ENCODE measurements around the gene C12orf57. TPM values are rescaled to one million over a fixed set of nuclear protein-coding genes. Genes with fewer than 3 reads are reported as not detected.

The C12orf57 gene
- total and polyA plus RNA-seq, 9 of the 15 experiments (the other 6 are each of a cell fraction or from before 2014, with no cell fraction given): 26.7 to 191 (median 107) TPM

DNA sequence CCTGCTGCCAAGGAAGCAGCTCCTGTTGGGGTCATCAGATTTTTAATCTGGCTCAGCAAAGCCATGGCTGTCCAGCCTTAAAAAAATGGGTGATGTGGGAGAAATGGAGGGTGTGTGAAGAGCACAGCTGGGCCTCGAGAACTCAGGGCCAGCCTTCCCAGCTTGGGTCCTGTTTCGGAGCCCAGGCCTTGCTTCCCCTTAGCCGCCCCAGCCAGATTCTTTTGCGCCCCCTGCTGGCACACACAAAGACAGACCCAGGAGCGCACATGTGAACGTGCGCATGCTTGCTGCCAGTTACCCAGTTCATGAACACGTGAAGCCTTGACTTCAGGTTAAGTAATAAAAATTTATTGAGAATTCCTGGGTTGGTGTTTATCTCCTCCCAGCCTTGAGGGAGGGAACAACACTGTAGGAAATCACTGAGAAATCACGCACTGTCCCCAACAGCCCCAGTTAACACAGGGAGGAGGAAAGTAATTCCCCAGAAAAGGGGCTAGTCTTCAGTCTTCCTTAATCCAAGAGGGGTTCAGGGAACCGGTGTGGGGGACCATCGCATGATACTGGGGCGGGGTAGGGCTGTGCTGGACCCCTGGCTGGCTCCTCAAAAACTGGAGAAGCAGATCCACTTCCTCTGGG is 21.3 kb downstream of the C12orf57 start (continued):
- TF ChIP-seq HDGF (IDR thresholded peaks at IDR 0.05): no peak
- no peak for TF ChIP-seq ZC3H11A (IDR thresholded peaks at IDR 0.05; ENCODE audit: low read depth, low read length)
- TF ChIP-seq, protein P1, sequence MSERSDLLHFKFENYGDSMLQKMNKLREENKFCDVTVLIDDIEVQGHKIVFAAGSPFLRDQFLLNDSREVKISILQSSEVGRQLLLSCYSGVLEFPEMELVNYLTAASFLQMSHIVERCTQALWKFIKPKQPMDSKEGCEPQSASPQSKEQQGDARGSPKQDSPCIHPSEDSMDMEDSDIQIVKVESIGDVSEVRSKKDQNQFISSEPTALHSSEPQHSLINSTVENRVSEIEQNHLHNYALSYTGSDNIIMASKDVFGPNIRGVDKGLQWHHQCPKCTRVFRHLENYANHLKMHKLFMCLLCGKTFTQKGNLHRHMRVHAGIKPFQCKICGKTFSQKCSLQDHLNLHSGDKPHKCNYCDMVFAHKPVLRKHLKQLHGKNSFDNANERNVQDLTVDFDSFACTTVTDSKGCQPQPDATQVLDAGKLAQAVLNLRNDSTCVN (CRISPR knock-in tag; IDR thresholded peaks at IDR 0.05): no peak; the same call in 1 of the 2 replicates
- TF ChIP-seq ZNF668 (CRISPR knock-in tag; IDR thresholded peaks at IDR 0.05): peak; percentile 46; the same call in 1 of the 2 replicates
- no peak for TF ChIP-seq TFAM (CRISPR knock-in tag; conservative IDR thresholded peaks at IDR 0.05)
- TF ChIP-seq, protein P2, sequence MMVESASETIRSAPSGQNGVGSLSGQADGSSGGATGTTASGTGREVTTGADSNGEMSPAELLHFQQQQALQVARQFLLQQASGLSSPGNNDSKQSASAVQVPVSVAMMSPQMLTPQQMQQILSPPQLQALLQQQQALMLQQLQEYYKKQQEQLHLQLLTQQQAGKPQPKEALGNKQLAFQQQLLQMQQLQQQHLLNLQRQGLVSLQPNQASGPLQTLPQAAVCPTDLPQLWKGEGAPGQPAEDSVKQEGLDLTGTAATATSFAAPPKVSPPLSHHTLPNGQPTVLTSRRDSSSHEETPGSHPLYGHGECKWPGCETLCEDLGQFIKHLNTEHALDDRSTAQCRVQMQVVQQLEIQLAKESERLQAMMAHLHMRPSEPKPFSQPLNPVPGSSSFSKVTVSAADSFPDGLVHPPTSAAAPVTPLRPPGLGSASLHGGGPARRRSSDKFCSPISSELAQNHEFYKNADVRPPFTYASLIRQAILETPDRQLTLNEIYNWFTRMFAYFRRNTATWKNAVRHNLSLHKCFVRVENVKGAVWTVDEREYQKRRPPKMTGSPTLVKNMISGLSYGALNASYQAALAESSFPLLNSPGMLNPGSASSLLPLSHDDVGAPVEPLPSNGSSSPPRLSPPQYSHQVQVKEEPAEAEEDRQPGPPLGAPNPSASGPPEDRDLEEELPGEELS (CRISPR knock-in tag; IDR thresholded peaks at IDR 0.05; ENCODE audit: borderline replicate concordance): no peak
- TF ChIP-seq, protein P3, sequence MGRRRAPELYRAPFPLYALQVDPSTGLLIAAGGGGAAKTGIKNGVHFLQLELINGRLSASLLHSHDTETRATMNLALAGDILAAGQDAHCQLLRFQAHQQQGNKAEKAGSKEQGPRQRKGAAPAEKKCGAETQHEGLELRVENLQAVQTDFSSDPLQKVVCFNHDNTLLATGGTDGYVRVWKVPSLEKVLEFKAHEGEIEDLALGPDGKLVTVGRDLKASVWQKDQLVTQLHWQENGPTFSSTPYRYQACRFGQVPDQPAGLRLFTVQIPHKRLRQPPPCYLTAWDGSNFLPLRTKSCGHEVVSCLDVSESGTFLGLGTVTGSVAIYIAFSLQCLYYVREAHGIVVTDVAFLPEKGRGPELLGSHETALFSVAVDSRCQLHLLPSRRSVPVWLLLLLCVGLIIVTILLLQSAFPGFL (CRISPR knock-in tag; IDR thresholded peaks at IDR 0.05): no peak
- no peak for TF ChIP-seq ZNF197 (CRISPR knock-in tag; IDR thresholded peaks at IDR 0.05; ENCODE audit: low read depth)
- TF ChIP-seq, protein P4, sequence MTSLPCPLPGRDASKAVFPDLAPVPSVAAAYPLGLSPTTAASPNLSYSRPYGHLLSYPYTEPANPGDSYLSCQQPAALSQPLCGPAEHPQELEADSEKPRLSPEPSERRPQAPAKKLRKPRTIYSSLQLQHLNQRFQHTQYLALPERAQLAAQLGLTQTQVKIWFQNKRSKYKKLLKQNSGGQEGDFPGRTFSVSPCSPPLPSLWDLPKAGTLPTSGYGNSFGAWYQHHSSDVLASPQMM (CRISPR knock-in tag; IDR thresholded peaks at IDR 0.05): no peak
- no peak for TF ChIP-seq RBBP5 (IDR thresholded peaks at IDR 0.05; ENCODE audit: borderline replicate concordance, insufficient read depth, low read length, poor library complexity, severe bottlenecking)
- TF ChIP-seq PTTG1 (tag; IDR thresholded peaks at IDR 0.05; ENCODE audit: low read depth): no peak
- no peak for TF ChIP-seq ZNF586 (CRISPR knock-in tag; conservative IDR thresholded peaks at IDR 0.05)
- TF ChIP-seq, protein P5, sequence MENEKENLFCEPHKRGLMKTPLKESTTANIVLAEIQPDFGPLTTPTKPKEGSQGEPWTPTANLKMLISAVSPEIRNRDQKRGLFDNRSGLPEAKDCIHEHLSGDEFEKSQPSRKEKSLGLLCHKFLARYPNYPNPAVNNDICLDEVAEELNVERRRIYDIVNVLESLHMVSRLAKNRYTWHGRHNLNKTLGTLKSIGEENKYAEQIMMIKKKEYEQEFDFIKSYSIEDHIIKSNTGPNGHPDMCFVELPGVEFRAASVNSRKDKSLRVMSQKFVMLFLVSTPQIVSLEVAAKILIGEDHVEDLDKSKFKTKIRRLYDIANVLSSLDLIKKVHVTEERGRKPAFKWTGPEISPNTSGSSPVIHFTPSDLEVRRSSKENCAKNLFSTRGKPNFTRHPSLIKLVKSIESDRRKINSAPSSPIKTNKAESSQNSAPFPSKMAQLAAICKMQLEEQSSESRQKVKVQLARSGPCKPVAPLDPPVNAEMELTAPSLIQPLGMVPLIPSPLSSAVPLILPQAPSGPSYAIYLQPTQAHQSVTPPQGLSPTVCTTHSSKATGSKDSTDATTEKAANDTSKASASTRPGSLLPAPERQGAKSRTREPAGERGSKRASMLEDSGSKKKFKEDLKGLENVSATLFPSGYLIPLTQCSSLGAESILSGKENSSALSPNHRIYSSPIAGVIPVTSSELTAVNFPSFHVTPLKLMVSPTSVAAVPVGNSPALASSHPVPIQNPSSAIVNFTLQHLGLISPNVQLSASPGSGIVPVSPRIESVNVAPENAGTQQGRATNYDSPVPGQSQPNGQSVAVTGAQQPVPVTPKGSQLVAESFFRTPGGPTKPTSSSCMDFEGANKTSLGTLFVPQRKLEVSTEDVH (IDR thresholded peaks at IDR 0.05; ENCODE audit: low read depth, partially characterized antibody): peak; percentile 22
- no peak for TF ChIP-seq ZNF212 (CRISPR knock-in tag; IDR thresholded peaks at IDR 0.05)
- no peak for TF ChIP-seq ZNF444 (CRISPR knock-in tag; IDR thresholded peaks at IDR 0.05)
- TF ChIP-seq MTA2 (IDR thresholded peaks at IDR 0.05; ENCODE audit: low read depth): no peak
- no peak for TF ChIP-seq GTF2F1 (IDR thresholded peaks at IDR 0.05; ENCODE audit: low read depth, low read length)
- TF ChIP-seq POLR3G (IDR thresholded peaks at IDR 0.05; ENCODE audit: extremely low read depth, insufficient read length, insufficient replicate concordance): no peak
